Nephron progenitor cell (in vitro differentiated cells): ENCODE measurements around the gene TLR3.

Source experiments
- DNase-seq: peaks from one replicate; pipeline ENCODE4 v3.0.0; 2021
- H3K27ac Mint-ChIP-seq: 2 replicates; pipeline ENCODE4 v1.8.0; 2021; ENCODE audit warnings: mild to moderate bottlenecking, moderate library complexity, mixed read lengths
- H3K27me3 Mint-ChIP-seq: 2 replicates; pipeline ENCODE4 v1.8.0; 2021; ENCODE audit warnings: mild to moderate bottlenecking, low read depth, mixed read lengths; ENCODE audit not compliant: poor library complexity
- H3K36me3 Mint-ChIP-seq: 2 replicates; pipeline ENCODE4 v1.8.0; 2021; ENCODE audit warnings: low read depth, mixed read lengths
- H3K4me1 Mint-ChIP-seq: 2 replicates; pipeline ENCODE4 v1.8.0; 2021; ENCODE audit warnings: mixed read lengths
- H3K4me3 Mint-ChIP-seq: 2 replicates; pipeline ENCODE4 v1.8.0; 2021; ENCODE audit warnings: mild to moderate bottlenecking, moderate library complexity, mixed read lengths
- H3K9me3 Mint-ChIP-seq: 2 replicates; pipeline ENCODE4 v1.8.0; 2021; ENCODE audit warnings: mild to moderate bottlenecking, moderate library complexity, mixed read lengths
- TF ChIP-seq, protein P1 (sequence below): fragments of 200-600 bp; sonication (generic); IDR thresholded peaks from 2 replicates; pipeline ENCODE4 v1.5.0; 2021; ENCODE audit warnings: antibody characterized with exemption

The TLR3 gene

DNA sequence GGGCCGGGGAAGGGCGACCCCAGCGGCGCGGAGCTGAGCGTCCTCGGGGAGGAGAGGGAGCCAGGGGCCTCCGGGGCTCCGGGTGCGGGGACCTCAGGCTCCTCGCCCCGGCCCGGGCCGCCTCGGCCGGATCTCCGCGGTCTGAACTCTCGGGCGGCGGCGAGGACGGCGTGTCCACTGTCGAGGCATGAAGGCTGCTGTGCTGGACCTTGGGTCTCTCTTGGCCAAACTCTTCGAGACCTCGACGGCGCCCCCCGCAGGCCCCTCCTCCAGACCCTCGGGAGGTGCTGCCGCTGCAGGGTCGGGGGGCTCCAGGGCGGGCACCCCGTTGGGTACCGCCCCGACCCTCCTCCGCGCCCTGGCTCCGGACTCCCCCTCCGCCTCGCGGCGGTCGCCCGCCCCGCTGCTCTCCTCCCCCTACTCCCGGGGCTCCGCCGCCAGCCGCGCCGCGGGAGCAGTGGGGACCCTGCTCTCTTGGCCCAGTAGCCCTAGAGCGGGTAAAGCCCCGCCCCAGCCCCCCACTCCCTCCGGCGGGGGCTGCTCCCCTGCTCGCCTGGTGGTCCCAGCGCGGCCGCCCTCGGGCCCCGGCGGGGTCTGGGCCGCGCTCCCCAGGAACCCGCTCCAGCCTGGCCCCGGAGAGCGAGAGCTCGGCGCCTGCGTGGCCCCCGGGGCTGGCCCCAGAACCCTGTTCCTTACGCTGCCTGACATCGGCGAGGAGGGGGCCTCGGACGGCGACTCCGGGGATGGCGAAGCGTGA, 36.1 kb downstream of the TLR3 start:
- peak; percentile 63 for DNase-seq
- H3K27ac Mint-ChIP-seq = no peak overlapping the region
- peaks cover 64% of the 10 kb centered on the region for H3K27me3 Mint-ChIP-seq

DNA sequence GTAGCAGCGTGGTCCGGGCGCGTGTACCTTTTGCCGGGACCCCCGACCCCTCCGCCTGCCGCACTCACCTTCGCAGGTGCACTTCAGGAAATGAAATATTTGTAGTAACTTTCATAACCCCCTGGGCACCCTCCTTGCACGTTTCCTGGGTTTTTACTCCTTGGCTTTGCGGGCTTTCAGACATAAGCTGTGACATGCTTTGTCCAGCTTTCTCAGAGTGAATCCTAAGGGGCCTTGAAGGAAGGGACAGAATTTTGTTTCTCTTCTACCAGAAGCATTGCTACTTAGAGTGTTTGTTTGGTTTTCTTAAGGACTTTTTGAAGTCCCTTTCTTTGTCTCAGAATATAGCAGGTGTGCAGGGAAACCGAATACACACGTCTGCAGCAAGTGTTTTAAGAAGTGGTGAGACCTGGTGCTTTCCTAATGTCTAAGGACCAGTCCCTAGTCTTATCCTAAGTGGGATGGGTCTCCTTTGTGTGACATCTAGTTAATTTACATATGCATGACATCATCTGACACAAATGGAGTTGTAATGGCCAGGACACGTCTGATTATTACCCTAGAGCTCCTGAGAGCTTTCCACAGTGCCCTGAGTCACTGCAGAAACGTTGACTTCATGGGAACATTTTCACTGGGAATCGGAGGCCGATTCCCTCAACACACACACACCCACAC, 36.8 kb downstream of the TLR3 start:
- Mint-ChIP-seq H3K27ac (no peak overlapping the region), H3K4me3 (peak overlapping the region; percentile 87), H3K27me3 (peaks cover 64% of the 10 kb centered on the region), H3K36me3 (no peaks in the 10 kb centered on the region), H3K9me3 (peaks cover 5% of the 10 kb centered on the region), H3K4me1 (peaks cover 19% of the 10 kb centered on the region)
- DNase-seq = no peak
- TF ChIP-seq, protein P1, sequence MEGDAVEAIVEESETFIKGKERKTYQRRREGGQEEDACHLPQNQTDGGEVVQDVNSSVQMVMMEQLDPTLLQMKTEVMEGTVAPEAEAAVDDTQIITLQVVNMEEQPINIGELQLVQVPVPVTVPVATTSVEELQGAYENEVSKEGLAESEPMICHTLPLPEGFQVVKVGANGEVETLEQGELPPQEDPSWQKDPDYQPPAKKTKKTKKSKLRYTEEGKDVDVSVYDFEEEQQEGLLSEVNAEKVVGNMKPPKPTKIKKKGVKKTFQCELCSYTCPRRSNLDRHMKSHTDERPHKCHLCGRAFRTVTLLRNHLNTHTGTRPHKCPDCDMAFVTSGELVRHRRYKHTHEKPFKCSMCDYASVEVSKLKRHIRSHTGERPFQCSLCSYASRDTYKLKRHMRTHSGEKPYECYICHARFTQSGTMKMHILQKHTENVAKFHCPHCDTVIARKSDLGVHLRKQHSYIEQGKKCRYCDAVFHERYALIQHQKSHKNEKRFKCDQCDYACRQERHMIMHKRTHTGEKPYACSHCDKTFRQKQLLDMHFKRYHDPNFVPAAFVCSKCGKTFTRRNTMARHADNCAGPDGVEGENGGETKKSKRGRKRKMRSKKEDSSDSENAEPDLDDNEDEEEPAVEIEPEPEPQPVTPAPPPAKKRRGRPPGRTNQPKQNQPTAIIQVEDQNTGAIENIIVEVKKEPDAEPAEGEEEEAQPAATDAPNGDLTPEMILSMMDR = no peak

More for the DNA sequence above, 36.1 kb downstream of the TLR3 start:
- peaks cover 19% of the 10 kb centered on the region for H3K4me1 Mint-ChIP-seq
- peak overlapping the region; percentile 87 for H3K4me3 Mint-ChIP-seq
- no peaks in the 10 kb centered on the region for H3K36me3 Mint-ChIP-seq
- H3K9me3 Mint-ChIP-seq = peaks cover 5% of the 10 kb centered on the region
- TF ChIP-seq, protein P1 = no peak

GRCh38 chr4:186107947-186108346, 39.0 kb downstream of the TLR3 start:
- Mint-ChIP-seq H3K36me3 (no peaks in the 10 kb centered on the region), H3K27ac (no peak overlapping the region), H3K4me1 (peaks cover 19% of the 10 kb centered on the region), H3K27me3 (peaks cover 52% of the 10 kb centered on the region), H3K4me3 (no peak overlapping the region), H3K9me3 (peaks cover 5% of the 10 kb centered on the region)
- TF ChIP-seq, protein P1 = no peak
- DNase-seq = no peak

GRCh38 chr4:186108391-186108790, 39.4 kb downstream of the TLR3 start:
- Mint-ChIP-seq H3K27ac (no peak overlapping the region), H3K27me3 (peaks cover 48% of the 10 kb centered on the region), H3K36me3 (no peaks in the 10 kb centered on the region), H3K9me3 (peaks cover 5% of the 10 kb centered on the region), H3K4me3 (no peak overlapping the region), H3K4me1 (peaks cover 19% of the 10 kb centered on the region)
- DNase-seq = no peak
- TF ChIP-seq, protein P1 = no peak

DNA sequence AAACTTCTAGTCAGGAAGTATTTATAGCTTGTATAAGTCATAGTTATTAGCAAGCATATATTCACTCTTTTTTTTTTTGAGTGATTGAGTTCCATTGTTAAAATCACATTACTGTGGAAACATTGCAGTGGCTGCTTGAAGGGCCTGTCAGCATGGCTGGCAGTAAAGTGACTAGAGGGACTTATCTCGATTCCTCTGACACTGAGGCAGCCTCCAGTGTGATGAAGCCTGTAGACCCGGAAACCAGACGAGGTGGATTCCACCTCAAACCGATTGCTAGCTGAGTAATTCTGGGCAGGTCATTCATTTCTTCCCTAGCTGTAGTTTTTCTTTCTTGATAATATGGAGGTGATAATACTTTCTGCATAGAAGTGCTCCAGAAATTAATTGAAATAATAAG, 40.3 kb downstream of the TLR3 start:
- TF ChIP-seq, protein P1 = no peak
- peaks cover 19% of the 10 kb centered on the region for H3K4me1 Mint-ChIP-seq
- H3K9me3 Mint-ChIP-seq = peaks cover under 1% of the 10 kb centered on the region

More for the DNA sequence above, 40.3 kb downstream of the TLR3 start:
- Mint-ChIP-seq H3K4me3 (no peak overlapping the region), H3K27ac (no peak overlapping the region), H3K36me3 (no peaks in the 10 kb centered on the region), H3K27me3 (peaks cover 39% of the 10 kb centered on the region)
- DNase-seq = no peak
